Activated CD4-positive, alpha-beta T cell treated with anti-CD3 and anti-CD28 coated beads, Interleukin-2, amount 10 ng/mL, durations not matched to agents 24 days and 14 days (primary cell): ENCODE results near the gene CBR3. TPM values are rescaled to one million over a fixed set of nuclear protein-coding genes. Genes with fewer than 3 reads are reported as not detected.
A peak's percentile ranks its signal among the peaks of the same experiment; 100 is the strongest.

Experiments used
- DNase-seq: peaks from one replicate; pipeline ENCODE4 v3.0.0; 2022
- H3K27ac Mint-ChIP-seq: one replicate; pipeline ENCODE4 v1.8.0; 2022; ENCODE audit warnings: mild to moderate bottlenecking, mixed read lengths
- H3K27me3 Mint-ChIP-seq: one replicate; pipeline ENCODE4 v1.8.0; 2022; ENCODE audit warnings: mixed read lengths
- H3K36me3 Mint-ChIP-seq: one replicate; pipeline ENCODE4 v1.8.0; 2022; ENCODE audit warnings: low read depth, mild to moderate bottlenecking, mixed read lengths
- H3K4me1 Mint-ChIP-seq: one replicate; pipeline ENCODE4 v1.8.0; 2021; ENCODE audit warnings: mixed read lengths
- H3K4me3 Mint-ChIP-seq: one replicate; pipeline ENCODE4 v1.8.0; 2022; ENCODE audit warnings: mild to moderate bottlenecking, moderate library complexity, mixed read lengths
- H3K9me3 Mint-ChIP-seq: one replicate; pipeline ENCODE4 v1.8.0; 2021; ENCODE audit warnings: mixed read lengths
- intact Hi-C: fragments of 100-400 bp; cut with micrococcal nuclease; formaldehyde crosslinking; loops from one replicate; pipeline ENCODE4 v1.15.1; 2023
- total RNA-seq: library from RNA; stranded (reverse); gene quantifications from 2 replicates; pipeline ENCODE4 v1.2.3, GENCODE V29; 2022

The CBR3 gene
- total RNA-seq, 1 donor from 2014 or later = 19.8 TPM

GRCh38 chr21:36149788-36150711 lies 15.2 kb downstream of the CBR3 start:
- no peaks in the 10 kb centered on the region for H3K9me3 Mint-ChIP-seq
- intact Hi-C loops = no loop called here
- peaks cover 28% of the 10 kb centered on the region for H3K4me1 Mint-ChIP-seq
- H3K36me3 Mint-ChIP-seq = peaks cover 12% of the 10 kb centered on the region
- H3K27ac Mint-ChIP-seq = peak overlapping the region; percentile 68
- H3K27me3 Mint-ChIP-seq = peaks cover 7% of the 10 kb centered on the region
- no peak overlapping the region for H3K4me3 Mint-ChIP-seq
- DNase-seq = peak; percentile 66

- Mint-ChIP-seq H3K36me3 (peaks cover 8% of the 10 kb centered on the region), H3K4me1 (peaks cover 23% of the 10 kb centered on the region), H3K27me3 (peaks cover 8% of the 10 kb centered on the region), H3K27ac (no peak overlapping the region), H3K9me3 (no peaks in the 10 kb centered on the region), H3K4me3 (peak overlapping the region; percentile 85)
- intact Hi-C loops = loop anchor here (1.0 to 2.0 kb wide), 5 partner anchors 18 to 230 kb away; partner anchors contain the start of genes CHAF1B and MORC3
- peak; percentile 62 for DNase-seq
Measured at GRCh38 chr21:36155603-36156338, 20.9 kb downstream of the CBR3 start.

- intact Hi-C loops = loop anchor here (1.0 to 2.0 kb wide), 5 partner anchors 17 to 229 kb away; partner anchors contain the start of genes CHAF1B and MORC3
- Mint-ChIP-seq H3K4me3 (peak overlapping the region; percentile 85), H3K36me3 (peaks cover 8% of the 10 kb centered on the region), H3K27me3 (peaks cover 8% of the 10 kb centered on the region), H3K9me3 (no peaks in the 10 kb centered on the region), H3K4me1 (peaks cover 23% of the 10 kb centered on the region), H3K27ac (no peak overlapping the region)
- DNase-seq = peak; percentile 100
Measured at GRCh38 chr21:36156339-36156814, 21.5 kb downstream of the CBR3 start.

GRCh38 chr21:36156815-36157670 lies 22.2 kb downstream of the CBR3 start, which contains the start of gene DOP1B:
DOP1B (plus strand) TSS chr21:36156824; CDS start chr21:36164734, 7,910 bp downstream.
- peaks cover 8% of the 10 kb centered on the region for H3K27me3 Mint-ChIP-seq
- H3K4me3 Mint-ChIP-seq = peak within 1 kb of the TSS; percentile 85
- peaks cover 8% of the 10 kb centered on the region for H3K36me3 Mint-ChIP-seq
- no peaks in the 10 kb centered on the region for H3K9me3 Mint-ChIP-seq
- no peak for DNase-seq
- intact Hi-C loops = loop anchor here (1.0 to 2.0 kb wide), 5 partner anchors 16 to 228 kb away; partner anchors contain the start of genes CHAF1B and MORC3
- H3K4me1 Mint-ChIP-seq = peaks cover 19% of the 10 kb centered on the region
- H3K27ac Mint-ChIP-seq = peak within 1 kb of the TSS; percentile 58

- peaks cover 7% of the 10 kb centered on the region for H3K36me3 Mint-ChIP-seq
- DNase-seq = no peak
- H3K4me1 Mint-ChIP-seq = peaks cover 23% of the 10 kb centered on the region
- no peaks in the 10 kb centered on the region for H3K9me3 Mint-ChIP-seq
- H3K27ac Mint-ChIP-seq = no peak overlapping the region
- H3K4me3 Mint-ChIP-seq = no peak overlapping the region
- intact Hi-C loops = no loop called here
- H3K27me3 Mint-ChIP-seq = peaks cover 3% of the 10 kb centered on the region
Measured at GRCh38 chr21:36159356-36159921, 24.6 kb downstream of the CBR3 start.

GRCh38 chr21:36160850-36161178 lies 25.9 kb downstream of the CBR3 start:
- peaks cover 7% of the 10 kb centered on the region for H3K36me3 Mint-ChIP-seq
- no peaks in the 10 kb centered on the region for H3K27me3 Mint-ChIP-seq
- H3K9me3 Mint-ChIP-seq = no peaks in the 10 kb centered on the region
- intact Hi-C loops = no loop called here
- no peak for DNase-seq
- H3K27ac Mint-ChIP-seq = no peak overlapping the region
- H3K4me3 Mint-ChIP-seq = no peak overlapping the region
- peaks cover 19% of the 10 kb centered on the region for H3K4me1 Mint-ChIP-seq

DNA sequence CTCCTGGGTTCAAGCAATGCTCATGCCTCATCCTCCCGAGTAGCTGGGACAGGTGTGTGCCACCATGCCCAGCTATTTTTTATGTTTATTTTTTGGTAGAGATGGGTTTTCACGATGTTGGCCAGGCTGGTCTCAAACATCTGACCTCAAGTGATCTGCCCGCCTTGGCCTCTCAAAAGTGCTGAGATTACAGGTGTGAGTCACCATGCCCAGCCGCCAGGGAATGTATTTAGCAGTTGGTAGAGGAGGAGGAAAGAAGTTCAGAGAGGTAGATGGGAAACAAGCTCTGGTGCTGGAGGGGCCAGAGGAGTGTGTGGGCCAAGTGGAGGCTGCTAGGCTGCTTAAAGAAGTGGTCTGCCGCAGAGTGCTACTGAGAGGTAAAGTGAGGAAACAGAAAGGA lies 27.8 kb downstream of the CBR3 start:
- no peak for DNase-seq
- peaks cover 15% of the 10 kb centered on the region for H3K36me3 Mint-ChIP-seq
- H3K4me1 Mint-ChIP-seq = peaks cover 19% of the 10 kb centered on the region
- H3K27ac Mint-ChIP-seq = no peak overlapping the region
- intact Hi-C loops = no loop called here
- no peaks in the 10 kb centered on the region for H3K27me3 Mint-ChIP-seq
- H3K4me3 Mint-ChIP-seq = no peak overlapping the region
- H3K9me3 Mint-ChIP-seq = no peaks in the 10 kb centered on the region

DNA sequence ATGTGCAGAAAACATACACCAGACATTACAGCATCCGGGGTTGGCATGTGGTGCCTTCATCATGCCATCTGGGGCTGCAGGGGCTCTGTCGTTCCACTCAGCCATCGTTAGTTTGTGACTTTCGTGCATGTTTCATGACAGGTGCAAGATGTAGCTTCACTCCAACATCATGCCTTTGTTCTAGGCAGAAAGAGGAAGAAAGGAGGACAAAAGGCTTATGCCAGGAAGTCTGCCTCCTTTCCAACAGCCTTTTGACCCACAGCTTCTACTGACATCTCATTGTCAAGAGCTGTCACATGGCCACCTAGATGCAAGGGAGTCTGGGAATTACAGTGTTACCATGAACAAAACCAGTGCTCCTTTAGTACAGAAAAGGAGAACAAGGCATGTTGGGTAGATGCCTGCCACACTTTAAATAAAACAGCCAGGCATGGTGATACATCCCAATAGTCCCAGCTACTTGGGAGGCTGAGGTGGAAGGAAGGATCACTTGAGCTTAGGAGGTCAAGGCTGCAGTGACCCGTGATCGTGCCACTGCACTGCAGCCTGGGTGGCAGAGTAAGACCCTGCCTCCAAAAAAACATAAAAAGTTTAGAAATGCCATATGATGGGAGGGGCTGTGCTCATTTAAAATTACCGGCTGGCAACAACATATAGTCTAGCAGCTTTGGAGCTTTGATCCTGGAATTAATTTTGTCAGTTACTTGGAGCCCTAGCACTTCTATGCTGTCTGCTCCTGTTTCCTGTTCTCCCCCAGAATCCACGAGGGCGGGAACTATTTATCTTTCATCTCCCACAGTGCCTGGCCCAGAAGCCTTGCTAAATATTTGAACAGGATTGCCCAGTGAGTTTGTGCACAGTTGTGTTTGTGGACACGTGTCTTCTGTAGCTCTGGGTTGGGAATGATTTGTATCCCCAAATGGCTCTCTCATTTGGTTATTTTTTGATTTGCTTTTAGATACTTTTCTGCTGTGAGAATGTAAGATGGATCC lies 29.2 kb downstream of the CBR3 start:
- Mint-ChIP-seq H3K27ac (no peak overlapping the region), H3K4me3 (no peak overlapping the region), H3K9me3 (no peaks in the 10 kb centered on the region), H3K36me3 (peaks cover 17% of the 10 kb centered on the region), H3K27me3 (no peaks in the 10 kb centered on the region), H3K4me1 (peaks cover 14% of the 10 kb centered on the region)
- no peak for DNase-seq
- intact Hi-C loops = no loop called here

DNA sequence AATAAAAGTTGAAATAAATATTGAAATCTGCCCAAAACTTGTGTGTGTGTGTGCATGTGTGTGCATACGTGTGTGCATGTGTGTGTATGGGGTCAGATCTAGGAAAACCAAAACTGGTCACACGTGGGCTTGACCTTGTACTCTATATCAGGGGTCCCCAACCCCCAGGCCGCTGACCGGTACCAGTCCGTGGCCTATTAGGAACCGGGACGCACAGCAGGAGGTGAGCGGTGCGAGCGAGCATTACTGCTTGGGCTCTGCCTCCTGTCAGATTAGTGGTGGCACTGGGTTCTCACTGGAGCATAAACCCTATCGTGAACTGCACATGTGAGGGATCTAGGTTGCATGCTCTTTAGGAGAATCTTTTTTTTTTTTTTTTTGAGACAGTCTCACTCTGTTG lies 30.5 kb downstream of the CBR3 start:
- H3K36me3 Mint-ChIP-seq = peaks cover 23% of the 10 kb centered on the region
- peaks cover 11% of the 10 kb centered on the region for H3K4me1 Mint-ChIP-seq
- H3K27me3 Mint-ChIP-seq = no peaks in the 10 kb centered on the region
- H3K27ac Mint-ChIP-seq = no peak overlapping the region
- no peak overlapping the region for H3K4me3 Mint-ChIP-seq
- no peak for DNase-seq
- intact Hi-C loops = no loop called here
- no peaks in the 10 kb centered on the region for H3K9me3 Mint-ChIP-seq

GRCh38 chr21:36166705-36167104 lies 31.8 kb downstream of the CBR3 start:
- Mint-ChIP-seq H3K4me1 (peaks cover 12% of the 10 kb centered on the region), H3K9me3 (no peaks in the 10 kb centered on the region), H3K36me3 (peaks cover 26% of the 10 kb centered on the region), H3K27ac (no peak overlapping the region), H3K27me3 (no peaks in the 10 kb centered on the region), H3K4me3 (no peak overlapping the region)
- no peak for DNase-seq
- intact Hi-C loops = no loop called here

DNA sequence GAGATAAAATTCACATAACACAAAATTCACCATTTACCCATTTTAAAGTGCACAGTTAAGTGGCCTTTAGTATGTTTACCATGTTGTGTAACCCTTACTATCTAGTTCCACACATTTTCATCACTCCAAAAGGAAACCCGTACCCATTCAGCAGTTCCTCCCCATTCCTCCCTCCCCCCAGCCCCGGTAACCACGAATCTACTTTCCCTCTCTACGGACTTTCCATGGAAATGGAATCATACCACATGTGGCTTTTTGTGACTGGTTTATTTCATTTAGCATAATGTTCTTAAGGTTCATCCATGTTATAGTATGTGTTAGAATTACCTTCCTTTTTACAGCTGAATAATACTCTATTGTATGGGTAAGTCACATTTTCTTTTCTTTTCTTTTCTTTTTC lies 32.7 kb downstream of the CBR3 start:
- no peaks in the 10 kb centered on the region for H3K9me3 Mint-ChIP-seq
- no peaks in the 10 kb centered on the region for H3K27me3 Mint-ChIP-seq
- intact Hi-C loops = no loop called here
- H3K36me3 Mint-ChIP-seq = peaks cover 28% of the 10 kb centered on the region
- no peak overlapping the region for H3K4me3 Mint-ChIP-seq
- no peak for DNase-seq
- H3K27ac Mint-ChIP-seq = no peak overlapping the region
- peaks cover 15% of the 10 kb centered on the region for H3K4me1 Mint-ChIP-seq

DNA sequence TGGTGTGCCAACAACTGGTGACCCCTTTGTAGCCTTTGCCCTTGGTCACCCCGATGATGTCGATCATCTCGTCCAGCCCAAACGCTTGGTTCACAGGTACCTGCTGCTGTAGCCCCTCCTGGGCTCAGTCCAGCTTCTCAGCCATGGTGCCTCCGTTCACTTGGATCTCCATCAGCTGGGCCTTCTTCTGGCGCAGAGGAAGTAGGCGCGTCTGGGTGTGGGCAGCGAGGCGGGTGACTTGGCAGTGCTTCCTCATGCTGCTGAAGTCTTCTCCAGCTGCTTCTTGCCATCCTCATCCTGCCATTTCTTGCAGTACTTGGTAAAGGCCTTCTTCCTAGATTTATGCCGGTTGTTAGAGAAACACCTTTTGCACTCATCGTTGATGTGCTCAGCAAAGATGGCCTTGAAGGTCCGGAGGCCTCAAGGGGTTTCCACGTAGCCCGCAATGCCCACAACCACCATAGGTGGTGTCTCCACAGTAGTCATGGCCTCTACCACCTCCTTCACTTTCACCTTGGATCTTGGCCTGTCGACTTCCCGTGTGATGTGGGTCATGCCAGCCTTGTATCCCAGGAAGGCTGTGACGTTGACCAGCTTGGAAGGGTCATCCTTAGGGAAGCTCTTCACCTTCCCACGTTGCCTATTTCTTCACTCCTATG lies 34.7 kb downstream of the CBR3 start:
- intact Hi-C loops = no loop called here
- no peak overlapping the region for H3K4me3 Mint-ChIP-seq
- H3K4me1 Mint-ChIP-seq = peaks cover 10% of the 10 kb centered on the region
- H3K27me3 Mint-ChIP-seq = no peaks in the 10 kb centered on the region
- no peak overlapping the region for H3K27ac Mint-ChIP-seq
- H3K9me3 Mint-ChIP-seq = no peaks in the 10 kb centered on the region
- H3K36me3 Mint-ChIP-seq = peaks cover 27% of the 10 kb centered on the region
- DNase-seq = peak; percentile 60
